GM12873 (cell line): ENCODE results near the gene SCUBE1.

Experiments
- TF ChIP-seq, protein P1 (sequence below): IDR thresholded peaks from 2 replicates; pipeline ENCODE4 v1.5.1; 2012; ENCODE audit warnings: low read depth, mild to moderate bottlenecking, moderate library complexity, low read length, control low read depth; ENCODE audit not compliant: insufficient read depth; ENCODE audit errors: missing control alignments

SCUBE1 gene

DNA sequence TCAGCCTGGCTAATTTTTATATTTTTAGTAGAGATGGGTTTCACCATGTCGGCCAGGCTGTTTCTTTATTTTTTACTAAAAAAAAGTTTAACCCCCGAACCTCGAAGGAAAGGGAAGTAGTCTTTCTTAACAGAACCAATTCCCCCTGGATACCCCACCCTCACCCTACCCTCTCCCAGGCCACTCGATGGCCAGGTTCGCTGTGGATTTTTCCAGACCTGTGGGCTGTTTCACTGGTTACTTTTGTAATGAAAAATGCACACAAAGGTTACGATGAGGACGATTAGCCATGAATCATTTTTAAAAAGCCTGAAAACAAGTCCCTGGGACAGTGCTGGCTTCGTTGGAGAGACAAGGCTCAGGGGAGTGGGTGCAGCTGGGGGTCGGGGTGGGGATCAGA, 189.3 kb downstream of the SCUBE1 start:
- TF ChIP-seq, protein P1, sequence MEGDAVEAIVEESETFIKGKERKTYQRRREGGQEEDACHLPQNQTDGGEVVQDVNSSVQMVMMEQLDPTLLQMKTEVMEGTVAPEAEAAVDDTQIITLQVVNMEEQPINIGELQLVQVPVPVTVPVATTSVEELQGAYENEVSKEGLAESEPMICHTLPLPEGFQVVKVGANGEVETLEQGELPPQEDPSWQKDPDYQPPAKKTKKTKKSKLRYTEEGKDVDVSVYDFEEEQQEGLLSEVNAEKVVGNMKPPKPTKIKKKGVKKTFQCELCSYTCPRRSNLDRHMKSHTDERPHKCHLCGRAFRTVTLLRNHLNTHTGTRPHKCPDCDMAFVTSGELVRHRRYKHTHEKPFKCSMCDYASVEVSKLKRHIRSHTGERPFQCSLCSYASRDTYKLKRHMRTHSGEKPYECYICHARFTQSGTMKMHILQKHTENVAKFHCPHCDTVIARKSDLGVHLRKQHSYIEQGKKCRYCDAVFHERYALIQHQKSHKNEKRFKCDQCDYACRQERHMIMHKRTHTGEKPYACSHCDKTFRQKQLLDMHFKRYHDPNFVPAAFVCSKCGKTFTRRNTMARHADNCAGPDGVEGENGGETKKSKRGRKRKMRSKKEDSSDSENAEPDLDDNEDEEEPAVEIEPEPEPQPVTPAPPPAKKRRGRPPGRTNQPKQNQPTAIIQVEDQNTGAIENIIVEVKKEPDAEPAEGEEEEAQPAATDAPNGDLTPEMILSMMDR = no peak

DNA sequence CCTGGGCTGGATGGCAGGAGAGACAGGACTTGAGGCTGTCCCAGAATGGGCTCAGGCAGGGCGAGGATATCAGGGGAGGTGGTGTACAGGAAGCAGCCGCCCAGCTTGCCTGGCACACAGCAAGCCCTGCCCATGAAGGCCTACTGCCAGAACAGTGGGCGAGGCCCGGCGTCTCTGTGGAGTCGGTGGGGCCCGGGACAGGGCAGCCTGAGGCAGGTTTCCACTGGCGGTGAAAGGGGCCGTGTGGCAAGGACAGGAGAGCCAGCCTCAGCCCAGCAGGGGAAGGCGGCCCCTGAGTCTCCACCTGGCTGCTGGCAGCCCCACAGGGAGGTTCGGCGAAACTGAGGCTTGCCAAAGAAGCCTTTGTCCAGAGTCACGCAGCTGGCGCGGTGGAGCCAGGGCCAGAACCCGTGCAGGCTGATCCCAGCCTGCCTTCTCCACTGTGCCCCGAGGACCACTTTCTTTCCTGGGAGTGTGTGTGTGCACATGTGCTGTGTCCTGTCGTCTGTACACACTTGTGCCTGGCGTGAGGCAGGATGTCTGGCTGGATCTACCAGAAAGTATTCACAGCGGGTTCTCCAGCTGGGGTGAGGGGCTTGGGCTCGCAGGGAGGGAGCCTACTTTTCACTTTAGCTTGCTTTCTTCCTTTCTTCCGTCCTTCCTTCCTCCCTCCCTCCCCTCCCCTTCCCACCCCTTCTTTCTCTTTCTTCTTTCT, 190.7 kb downstream of the SCUBE1 start:
- TF ChIP-seq, protein P1 = no peak

DNA sequence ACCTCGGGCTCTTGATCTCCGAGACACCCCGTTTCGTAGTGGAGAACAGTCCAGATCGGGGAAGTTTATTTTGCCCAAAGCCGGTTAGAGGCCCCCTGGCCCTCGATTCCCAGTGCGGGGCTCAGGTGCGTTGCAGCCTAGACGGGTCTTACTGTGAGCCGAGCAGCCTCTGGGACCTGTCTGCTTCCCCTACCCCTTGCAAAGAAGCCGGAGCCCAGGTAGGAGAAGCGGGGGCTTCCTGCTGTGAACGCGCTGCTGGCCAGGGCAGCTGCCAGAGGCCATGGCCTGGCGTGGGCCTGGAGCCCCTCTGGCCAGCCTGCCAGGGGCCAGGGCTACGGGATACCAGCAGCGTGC, 191.2 kb downstream of the SCUBE1 start:
- TF ChIP-seq, protein P1 = no peak

DNA sequence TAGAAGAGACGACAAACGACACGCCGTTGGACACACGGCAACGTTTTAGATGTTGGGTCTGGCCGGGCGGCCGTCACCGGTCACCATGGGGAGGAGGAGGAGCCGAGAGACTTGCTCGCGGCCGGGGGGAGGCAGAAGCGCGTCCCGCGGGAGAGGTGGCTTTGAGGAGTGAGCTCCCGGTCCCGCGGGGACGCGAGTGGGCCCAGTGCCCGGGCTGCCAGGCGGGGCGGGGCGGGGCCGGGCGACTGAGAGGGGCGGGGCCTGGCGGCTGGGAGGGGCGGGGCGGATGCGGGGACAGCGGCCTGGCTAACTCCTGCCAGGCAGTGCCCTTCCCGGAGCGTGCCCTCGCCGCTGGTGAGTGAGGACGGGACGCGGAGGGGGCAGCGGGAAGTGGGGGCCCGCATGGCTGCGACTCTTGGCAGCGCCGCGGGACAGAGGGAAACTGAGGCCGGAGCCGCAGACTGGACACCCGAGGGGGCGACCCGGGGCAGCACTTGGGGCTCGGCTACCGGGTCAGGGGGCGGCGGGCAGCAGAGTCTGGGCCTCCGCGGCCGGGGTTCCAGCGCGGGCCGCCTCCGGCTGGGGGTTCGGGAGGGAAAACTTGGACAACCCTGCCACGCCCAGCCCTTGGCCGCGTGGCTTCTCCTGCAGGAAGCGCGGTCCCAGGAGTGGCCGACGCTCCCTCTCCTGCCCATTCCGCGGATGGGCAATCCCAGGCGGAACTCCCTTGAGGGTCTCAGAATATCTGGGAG, 191.7 kb downstream of the SCUBE1 start, which contains the start of gene TSPO:
TSPO (plus strand) TSS at position 309 of the 752 bp plus-strand sequence. CDS start 7,680 bp downstream, outside the sequence.
- TF ChIP-seq, protein P1 = no peak

DNA sequence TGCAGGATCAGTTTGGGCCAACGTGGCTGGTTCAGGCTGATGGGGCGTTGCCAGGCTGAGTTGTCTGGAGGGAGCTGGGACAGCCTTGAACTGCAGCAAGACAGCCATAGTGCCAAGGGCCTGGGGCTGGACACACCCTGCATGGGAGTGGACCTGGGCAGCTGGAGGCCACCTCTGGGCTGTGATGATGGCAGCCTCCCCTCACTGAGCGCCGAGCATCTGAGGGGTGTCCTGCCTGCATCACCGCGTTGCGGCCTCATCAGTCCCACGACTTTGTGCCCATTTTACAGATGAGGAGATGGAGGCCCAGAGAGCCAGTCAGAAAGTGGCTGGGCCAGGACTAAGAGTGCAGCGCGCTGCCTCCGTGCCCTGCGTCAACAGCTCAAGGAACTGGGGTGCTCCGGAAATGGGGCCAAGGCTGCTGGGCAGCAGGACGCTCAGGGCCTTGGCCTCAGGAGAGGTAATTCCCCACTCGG, 192.4 kb downstream of the SCUBE1 start:
- TF ChIP-seq, protein P1 = no peak

DNA sequence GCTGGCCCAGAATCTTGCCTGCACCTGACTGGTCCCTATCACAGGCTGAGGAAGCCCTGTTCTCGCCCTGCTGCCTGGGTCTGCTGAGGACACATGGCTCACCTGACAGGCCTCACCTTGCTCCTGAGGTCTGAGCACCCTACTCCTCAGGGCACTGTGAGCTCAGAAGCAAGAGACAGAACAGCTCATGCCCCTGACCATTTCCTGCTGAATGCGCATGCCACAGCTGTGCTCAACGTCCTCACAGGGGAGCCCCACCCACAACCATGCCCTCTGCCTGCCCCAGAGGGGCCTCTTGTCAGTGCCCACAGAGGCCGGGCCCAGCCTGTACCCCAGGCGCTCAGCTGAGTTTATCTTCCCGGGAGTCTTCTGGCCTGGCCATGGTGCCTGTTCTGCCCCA, 194.6 kb downstream of the SCUBE1 start:
- TF ChIP-seq, protein P1 = no peak

DNA sequence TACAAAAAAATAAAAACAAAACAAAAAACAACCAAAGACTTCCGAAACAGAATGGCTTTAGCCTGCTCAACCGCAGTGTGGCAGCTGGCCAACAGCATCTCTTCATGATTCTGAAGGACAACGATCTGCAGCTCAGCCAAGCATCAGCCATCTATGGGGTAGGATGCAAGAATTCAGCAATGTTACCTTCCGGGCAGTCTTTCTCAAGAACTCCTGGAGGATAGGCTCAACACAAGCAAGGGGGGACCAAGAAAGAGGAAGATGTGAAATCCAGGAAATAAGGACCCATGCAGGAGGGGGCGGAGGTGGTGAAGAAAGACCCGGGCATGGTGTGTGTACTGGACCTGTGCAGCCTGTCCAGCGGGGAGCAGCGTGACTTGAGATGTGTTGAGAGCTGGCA, 195.4 kb downstream of the SCUBE1 start:
- TF ChIP-seq, protein P1 = no peak
